Measurements from ENCODE around the gene TM9SF2.

Gene TM9SF2

DNA sequence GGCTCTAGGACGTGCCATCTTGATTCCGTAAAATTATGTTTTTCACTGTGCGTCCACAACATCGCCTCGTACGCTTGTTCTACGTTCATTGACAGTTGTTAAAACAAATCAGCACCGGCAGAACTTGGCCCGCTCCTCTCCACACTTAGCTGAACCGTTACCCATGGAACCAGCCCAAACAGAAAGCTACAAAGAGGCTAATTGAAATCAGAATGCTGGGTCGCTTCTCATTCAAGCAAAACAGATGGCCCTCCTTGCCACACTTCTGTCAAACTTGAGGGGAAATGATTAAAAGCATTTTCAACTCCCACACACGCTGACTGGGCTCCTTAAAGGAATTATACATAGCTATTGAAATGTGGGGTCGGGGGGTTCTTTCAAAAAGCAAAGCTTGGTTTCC, 71.6 kb downstream of the TM9SF2 start:
- TF ChIP-seq, protein P1, sequence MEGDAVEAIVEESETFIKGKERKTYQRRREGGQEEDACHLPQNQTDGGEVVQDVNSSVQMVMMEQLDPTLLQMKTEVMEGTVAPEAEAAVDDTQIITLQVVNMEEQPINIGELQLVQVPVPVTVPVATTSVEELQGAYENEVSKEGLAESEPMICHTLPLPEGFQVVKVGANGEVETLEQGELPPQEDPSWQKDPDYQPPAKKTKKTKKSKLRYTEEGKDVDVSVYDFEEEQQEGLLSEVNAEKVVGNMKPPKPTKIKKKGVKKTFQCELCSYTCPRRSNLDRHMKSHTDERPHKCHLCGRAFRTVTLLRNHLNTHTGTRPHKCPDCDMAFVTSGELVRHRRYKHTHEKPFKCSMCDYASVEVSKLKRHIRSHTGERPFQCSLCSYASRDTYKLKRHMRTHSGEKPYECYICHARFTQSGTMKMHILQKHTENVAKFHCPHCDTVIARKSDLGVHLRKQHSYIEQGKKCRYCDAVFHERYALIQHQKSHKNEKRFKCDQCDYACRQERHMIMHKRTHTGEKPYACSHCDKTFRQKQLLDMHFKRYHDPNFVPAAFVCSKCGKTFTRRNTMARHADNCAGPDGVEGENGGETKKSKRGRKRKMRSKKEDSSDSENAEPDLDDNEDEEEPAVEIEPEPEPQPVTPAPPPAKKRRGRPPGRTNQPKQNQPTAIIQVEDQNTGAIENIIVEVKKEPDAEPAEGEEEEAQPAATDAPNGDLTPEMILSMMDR (IDR thresholded peaks at IDR 0.05): no peak
- H3K36me3 ChIP-seq: no peaks in the 10 kb centered on the region
- no peaks in the 10 kb centered on the region for H3K9me3 ChIP-seq
- no peak overlapping the region for H3K4me3 ChIP-seq
- no peaks in the 10 kb centered on the region for H3K4me1 ChIP-seq
- no peak for DNase-seq
- no peak overlapping the region for H3K27ac ChIP-seq
- no peaks in the 10 kb centered on the region for H3K27me3 ChIP-seq
- intact Hi-C loops (cut with DNase I; ENCODE audit: low total_unique reads): no loop called here

DNA sequence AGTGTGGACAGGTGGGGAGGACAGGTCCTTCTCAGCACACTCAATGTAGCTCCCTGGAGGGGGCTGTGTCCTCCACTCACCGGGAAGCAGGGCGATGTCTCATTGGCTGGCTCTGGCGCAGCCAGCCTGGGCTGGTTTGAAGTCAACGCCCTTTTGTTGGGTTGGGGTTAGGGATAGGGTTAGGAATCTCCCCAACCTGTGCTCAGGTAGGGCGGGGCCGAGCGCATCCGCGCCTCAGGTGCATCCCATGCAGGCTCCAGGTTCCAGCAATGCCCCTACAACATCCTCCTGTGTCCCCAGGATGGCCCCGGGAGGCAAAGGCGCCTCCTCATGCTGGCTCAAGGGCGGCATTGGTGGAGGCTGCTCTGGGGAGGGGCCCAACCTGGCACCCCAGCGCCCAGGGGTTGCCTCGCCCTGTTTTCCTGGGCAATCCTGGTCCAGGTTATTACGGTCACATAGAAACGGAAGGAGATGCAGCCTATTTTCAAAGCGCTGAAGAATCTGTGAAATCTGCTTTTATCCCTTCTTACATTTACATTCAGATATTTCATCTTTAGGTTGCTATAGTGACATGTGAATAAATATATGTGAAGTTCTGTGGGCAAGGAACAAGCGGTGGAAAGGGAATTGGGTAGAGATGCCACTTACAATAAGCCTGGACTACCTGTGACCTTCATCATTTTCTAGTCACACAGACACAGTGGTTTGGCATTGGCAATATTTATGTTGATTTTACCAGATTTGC, 74.3 kb downstream of the TM9SF2 start:
- intact Hi-C loops (cut with DNase I; ENCODE audit: low total_unique reads): no loop called here
- Histone ChIP-seq H3K4me1 (no peaks in the 10 kb centered on the region), H3K27ac (no peak overlapping the region), H3K27me3 (no peaks in the 10 kb centered on the region), H3K4me3 (no peak overlapping the region), H3K9me3 (no peaks in the 10 kb centered on the region), H3K36me3 (no peaks in the 10 kb centered on the region)
- no peak for DNase-seq
- TF ChIP-seq, protein P1 (IDR thresholded peaks at IDR 0.05): no peak

DNA sequence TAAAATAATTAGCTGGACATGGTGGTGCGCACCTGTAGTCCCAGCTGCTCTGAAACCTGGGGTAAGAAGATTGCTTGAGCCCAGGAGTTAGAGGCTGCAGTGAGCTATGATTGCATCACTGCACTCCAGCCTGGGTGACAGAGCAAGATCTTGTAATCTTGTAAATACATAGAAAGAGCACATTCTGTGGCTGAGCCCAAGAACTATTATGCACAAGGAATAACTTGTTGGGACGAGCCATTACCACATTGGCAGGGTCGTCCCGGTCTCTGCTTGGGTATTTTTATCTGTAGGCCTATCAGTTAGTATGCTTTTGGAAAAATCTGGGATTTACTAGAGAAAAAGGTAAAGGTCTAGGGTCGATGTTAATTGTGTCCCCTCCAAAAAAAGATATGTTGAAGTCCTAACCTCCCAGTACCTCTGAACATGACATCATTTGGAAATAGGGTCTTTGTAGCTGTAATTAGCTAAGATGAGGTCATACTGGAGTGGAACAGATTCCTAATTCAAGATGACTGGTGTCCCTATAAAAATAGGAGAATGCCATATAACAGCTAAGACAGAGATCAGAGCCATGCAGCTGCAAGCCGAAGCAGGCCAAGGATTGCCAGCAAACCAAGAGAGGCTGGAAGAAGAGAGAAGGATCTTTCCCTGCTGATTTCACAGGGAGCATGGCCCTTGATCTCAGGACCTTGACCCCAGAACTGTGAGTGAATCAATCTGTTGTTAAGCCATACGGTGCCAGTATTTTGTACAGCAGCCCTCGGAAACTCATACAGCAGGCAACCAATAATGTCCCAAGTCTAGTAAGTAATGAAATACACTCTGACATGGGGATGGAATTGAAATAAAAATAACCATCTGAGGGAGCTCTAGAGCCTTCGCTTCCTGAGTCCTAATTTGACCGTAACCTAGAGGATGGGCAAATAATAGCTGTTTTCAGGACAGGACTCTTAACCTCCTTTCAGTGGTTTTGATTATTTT, 77.0 kb downstream of the TM9SF2 start:
- Histone ChIP-seq H3K27me3 (no peaks in the 10 kb centered on the region), H3K36me3 (no peaks in the 10 kb centered on the region), H3K4me3 (no peak overlapping the region), H3K4me1 (no peaks in the 10 kb centered on the region), H3K9me3 (no peaks in the 10 kb centered on the region), H3K27ac (no peak overlapping the region)
- TF ChIP-seq, protein P1 (IDR thresholded peaks at IDR 0.05): peak; percentile 27 to 40
- intact Hi-C loops (cut with DNase I; ENCODE audit: low total_unique reads): no loop called here
- no peak for DNase-seq

DNA sequence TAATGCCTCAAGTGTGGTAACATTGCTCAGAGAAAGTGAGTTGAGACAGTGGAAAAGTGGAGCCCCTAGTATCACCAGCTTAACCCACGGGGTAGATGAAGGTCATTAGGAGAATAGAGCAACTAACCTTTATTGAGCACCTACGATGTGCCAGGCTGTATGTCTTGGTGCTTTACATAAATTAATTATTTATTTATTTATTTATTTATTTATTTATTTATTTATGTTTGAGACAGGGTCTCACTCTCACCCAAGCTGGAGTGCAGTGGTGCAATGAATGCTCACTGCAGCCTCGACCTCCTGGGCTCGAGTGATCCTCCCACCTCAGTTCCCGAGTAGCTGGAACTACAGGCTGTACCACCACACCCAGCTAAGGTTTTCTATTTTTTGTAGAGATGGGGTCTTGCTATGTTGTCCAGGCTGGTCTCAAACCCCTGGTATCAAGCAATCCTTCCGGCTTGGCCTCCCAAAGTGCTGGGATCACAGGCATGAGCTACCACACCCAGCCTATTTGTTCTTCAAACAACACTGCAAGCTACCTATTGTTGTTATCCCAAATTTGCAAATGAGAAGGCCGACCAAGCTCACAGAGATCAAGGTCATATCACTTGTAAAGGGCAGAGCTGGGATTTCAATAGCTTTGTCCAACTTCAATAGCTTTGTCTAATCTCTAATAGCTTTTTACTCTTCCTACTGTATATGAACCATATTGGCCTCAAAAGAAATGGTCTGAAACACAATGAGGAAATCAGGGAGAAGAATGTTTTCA, 79.4 kb downstream of the TM9SF2 start:
- Histone ChIP-seq H3K4me3 (no peak overlapping the region), H3K27ac (no peak overlapping the region), H3K4me1 (peaks cover 0 to 10% (median 2%) of the 10 kb centered on the region in 4 donors), H3K9me3 (no peaks in the 10 kb centered on the region), H3K27me3 (no peaks in the 10 kb centered on the region), H3K36me3 (no peaks in the 10 kb centered on the region)
- no peak for DNase-seq
- intact Hi-C loops (cut with DNase I; ENCODE audit: low total_unique reads): no loop called here
- TF ChIP-seq, protein P1 (IDR thresholded peaks at IDR 0.05): no peak

DNA sequence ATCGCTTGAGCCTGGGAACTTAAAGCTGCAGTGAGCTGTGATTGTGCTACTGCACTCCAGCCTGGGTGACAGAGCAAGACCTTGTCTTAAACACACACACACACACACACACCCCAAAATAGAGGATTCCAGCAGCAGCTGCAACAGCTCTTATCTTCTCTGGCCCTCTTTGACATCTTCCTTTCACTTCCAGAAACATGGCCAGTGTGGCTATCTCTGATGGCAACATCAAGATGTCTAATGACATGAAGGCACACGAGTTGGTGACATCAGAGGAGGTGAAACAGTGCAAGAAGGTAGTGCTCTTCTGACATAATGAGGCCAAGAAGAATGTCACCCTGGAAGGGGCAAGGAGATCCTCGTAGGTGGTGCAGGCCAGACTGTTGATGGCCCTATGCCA, 81.2 kb downstream of the TM9SF2 start:
- no peak for DNase-seq
- Histone ChIP-seq H3K4me1 (peaks cover 0 to 14% (median 2%) of the 10 kb centered on the region in 4 donors), H3K27ac (no peak overlapping the region), H3K27me3 (no peaks in the 10 kb centered on the region), H3K36me3 (no peaks in the 10 kb centered on the region), H3K4me3 (no peak overlapping the region), H3K9me3 (no peaks in the 10 kb centered on the region)
- intact Hi-C loops (cut with DNase I; ENCODE audit: low total_unique reads): no loop called here
- TF ChIP-seq, protein P1 (IDR thresholded peaks at IDR 0.05): no peak
